H1 (cell line): ENCODE results near the gene CACNA1C. TPM values are rescaled to one million over a fixed set of nuclear protein-coding genes. Genes with fewer than 3 reads are reported as not detected.

ENCODE experiments used
- CREB1 ChIP-seq: IDR thresholded peaks from 2 replicates; pipeline ENCODE4 v1.6.1; 2012; ENCODE audit warnings: inconsistent platforms
- polyA plus RNA-seq, 7 experiments: library from polyadenylated mRNA; depleted of rRNA in 3 of 7; stranded (reverse) in 5 of 7; unstranded in 2 of 7; fragments of >200 nt in 5 of 7; fragments of 200-250 nt in 2 of 7; gene quantifications; 1 replicate in 5 of 7; 2 replicates in 1 of 7; 4 replicates in 1 of 7; pipeline versions ENCODE4 v1.2.1 to v1.2.3, GENCODE V29; 2011 to 2013; ENCODE audit warnings: missing spikeins in 2 of 7, mixed read lengths in 2 of 7
- total RNA-seq: library from RNA; stranded (reverse); fragmentation: NEBNext Ultra II Directional; extraction: Animal tissue kit (Norgen Biotek cat#: 25700); gene quantifications from 2 replicates; pipeline ENCODE4 v1.2.1, GENCODE V29; 2021
- TF ChIP-seq, protein P1 (sequence below), 3 experiments: IDR thresholded peaks; 1 replicate in 2 of 3; 2 replicates in 1 of 3; pipeline versions ENCODE4 v1.5.1 to v1.6.1; 2011; ENCODE audit warnings: low read length in 3 of 3, mild to moderate bottlenecking in 3 of 3, inconsistent platforms in 2 of 3, low read depth in 1 of 3, moderate library complexity in 1 of 3; ENCODE audit not compliant: insufficient read depth in 1 of 3; ENCODE audit errors: control extremely low read depth in 1 of 3

Gene CACNA1C
- total and polyA plus RNA-seq, 2 of the 8 experiments (the other 6 are each of a cell fraction or from before 2014, with no cell fraction given): 1.3 TPM

DNA sequence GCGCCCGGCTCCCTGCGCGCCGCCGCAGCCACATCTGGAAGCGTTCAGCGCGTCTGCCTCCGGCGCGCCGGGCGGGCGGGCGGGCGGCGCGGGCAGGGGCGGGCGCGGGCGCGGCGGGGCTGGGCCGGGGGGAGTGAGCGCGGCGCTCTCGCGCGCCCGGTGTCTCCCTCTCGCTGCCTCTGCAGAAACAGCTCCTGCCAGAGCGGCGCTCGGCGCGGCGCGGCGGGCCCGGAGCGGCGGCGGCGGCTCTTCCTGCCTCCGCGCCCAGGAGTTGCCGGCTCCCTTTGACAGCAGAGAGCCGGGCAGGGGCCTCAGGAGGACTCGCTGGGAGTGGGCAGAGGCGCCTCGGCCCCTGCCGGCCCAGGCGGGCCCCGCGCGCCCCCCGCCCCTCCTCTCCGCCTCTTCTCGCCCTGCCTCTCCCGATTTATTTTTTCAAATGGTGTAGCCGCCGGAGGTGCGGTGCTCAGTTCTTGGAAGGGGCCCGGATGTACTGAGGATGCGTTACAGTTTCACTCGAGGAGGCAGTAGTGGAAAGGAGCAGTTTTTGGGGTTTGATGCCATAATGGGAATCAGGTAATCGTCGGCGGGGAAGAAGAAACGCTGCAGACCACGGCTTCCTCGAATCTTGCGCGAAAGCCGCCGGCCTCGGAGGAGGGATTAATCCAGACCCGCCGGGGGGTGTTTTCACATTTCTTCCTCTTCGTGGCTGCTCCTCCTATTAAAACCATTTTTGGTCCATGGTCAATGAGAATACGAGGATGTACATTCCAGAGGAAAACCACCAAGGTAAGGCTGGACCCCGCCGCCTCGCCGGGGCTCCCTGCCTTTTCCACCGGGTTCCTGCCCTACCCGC, at the start of gene CACNA1C (continued):
- TF ChIP-seq CREB1: no peak
- TF ChIP-seq, protein P1, sequence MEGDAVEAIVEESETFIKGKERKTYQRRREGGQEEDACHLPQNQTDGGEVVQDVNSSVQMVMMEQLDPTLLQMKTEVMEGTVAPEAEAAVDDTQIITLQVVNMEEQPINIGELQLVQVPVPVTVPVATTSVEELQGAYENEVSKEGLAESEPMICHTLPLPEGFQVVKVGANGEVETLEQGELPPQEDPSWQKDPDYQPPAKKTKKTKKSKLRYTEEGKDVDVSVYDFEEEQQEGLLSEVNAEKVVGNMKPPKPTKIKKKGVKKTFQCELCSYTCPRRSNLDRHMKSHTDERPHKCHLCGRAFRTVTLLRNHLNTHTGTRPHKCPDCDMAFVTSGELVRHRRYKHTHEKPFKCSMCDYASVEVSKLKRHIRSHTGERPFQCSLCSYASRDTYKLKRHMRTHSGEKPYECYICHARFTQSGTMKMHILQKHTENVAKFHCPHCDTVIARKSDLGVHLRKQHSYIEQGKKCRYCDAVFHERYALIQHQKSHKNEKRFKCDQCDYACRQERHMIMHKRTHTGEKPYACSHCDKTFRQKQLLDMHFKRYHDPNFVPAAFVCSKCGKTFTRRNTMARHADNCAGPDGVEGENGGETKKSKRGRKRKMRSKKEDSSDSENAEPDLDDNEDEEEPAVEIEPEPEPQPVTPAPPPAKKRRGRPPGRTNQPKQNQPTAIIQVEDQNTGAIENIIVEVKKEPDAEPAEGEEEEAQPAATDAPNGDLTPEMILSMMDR (IDR thresholded peaks at IDR 0.05; ENCODE audit: control extremely low read depth in 1 of 3, insufficient read depth in 1 of 3, low read depth in 1 of 3, low read length in 3 of 3): peak; percentile 22 to 34 (median 23)
